Activated CD4-positive, alpha-beta T cell treated with anti-CD3 and anti-CD28 coated beads for 4 hours (primary cell): ENCODE data around the gene RBM8A.

Source experiments
- DNase-seq, 2 donors: peaks; one replicate each; pipeline ENCODE4 v3.0.0-alpha.2; 2020

The RBM8A gene

GRCh38 chr1:145871994-145872924 lies 55.0 kb downstream of the RBM8A start:
- peak; percentile 19 to 32 for DNase-seq
